RWPE1 (cell line): Measurements from ENCODE around the gene DCAKD.

ENCODE experiments used
- CTCF ChIA-PET: fragments of 350-600 bp; sonication (Branson Sonifier 250); formaldehyde crosslinking; extraction: SDS; loops from one replicate; lab custom pipeline; 2021; lab: Yijun Ruan, JAX
- POLR2A ChIA-PET: fragments of 400-600 bp; formaldehyde crosslinking; extraction: SDS; loops from one replicate; lab custom pipeline; 2020; ENCODE audit warnings: antibody characterized with exemption; ENCODE audit not compliant: low non-redundant PET; lab: Yijun Ruan, JAX
- DNase-seq: peaks from one replicate; pipeline ENCODE4 v3.0.0; 2012; ENCODE audit warnings: low spot score
- H3K27ac ChIP-seq: fragments of 450-650 bp; 2 replicates; pipeline ENCODE4 v1.5.1; 2017
- CTCF ChIP-seq: fragments of 450-650 bp; conservative IDR thresholded peaks from 2 replicates; pipeline ENCODE4 v1.5.1; 2017; ENCODE audit warnings: low read depth, mild to moderate bottlenecking

The DCAKD gene

GRCh38 chr17:44977814-44978550, 73.5 kb downstream of the DCAKD start:
- peak overlapping the region; percentile 7; the same call in 1 of the 2 replicates for H3K27ac ChIP-seq
- no peak for DNase-seq
- POLR2A ChIA-PET = no interaction called here
- no peak for TF ChIP-seq CTCF
- CTCF ChIA-PET = no interaction called here

- CTCF ChIA-PET = no interaction called here
- DNase-seq = no peak
- peak overlapping the region; percentile 7; the same call in 1 of the 2 replicates for H3K27ac ChIP-seq
- TF ChIP-seq CTCF = no peak
- POLR2A ChIA-PET = interaction anchor here (0.5 to 0.6 kb wide), 2 partner anchors 27 to 34 kb away, joined by 4 to 6 read pairs; no protein-coding TSS in a partner anchor
These were observed 74.4 kb downstream of the DCAKD start for GRCh38 chr17:44977065-44977464.

DNA sequence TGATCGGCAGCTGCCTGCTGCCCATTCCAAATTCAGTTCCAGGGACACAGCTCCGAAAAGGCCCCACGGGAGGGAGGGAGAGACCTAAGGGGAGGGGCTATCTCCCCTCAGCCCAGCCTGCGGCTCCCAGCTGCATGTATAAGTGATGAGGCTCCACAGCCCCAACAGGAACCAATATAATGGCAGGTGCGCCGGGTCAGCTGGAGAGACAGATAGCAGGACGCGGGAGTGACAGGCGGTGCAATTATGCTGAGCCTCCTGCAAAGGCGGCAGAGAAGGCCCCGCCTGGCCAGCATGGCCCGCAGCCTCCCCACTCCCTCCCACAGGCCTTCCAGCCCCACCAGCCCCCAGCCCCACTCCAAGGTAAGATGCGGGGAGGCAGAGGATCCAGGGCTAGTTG, 75.2 kb downstream of the DCAKD start:
- TF ChIP-seq CTCF = no peak
- POLR2A ChIA-PET = interaction anchor here (0.5 to 0.6 kb wide), 2 partner anchors 27 to 35 kb away, joined by 4 to 6 read pairs; no protein-coding TSS in a partner anchor
- CTCF ChIA-PET = no interaction called here
- DNase-seq = no peak
- H3K27ac ChIP-seq = peak overlapping the region; percentile 4; the same call in 1 of the 2 replicates
